ENCODE data around the gene SMIM17.

Gene SMIM17

DNA sequence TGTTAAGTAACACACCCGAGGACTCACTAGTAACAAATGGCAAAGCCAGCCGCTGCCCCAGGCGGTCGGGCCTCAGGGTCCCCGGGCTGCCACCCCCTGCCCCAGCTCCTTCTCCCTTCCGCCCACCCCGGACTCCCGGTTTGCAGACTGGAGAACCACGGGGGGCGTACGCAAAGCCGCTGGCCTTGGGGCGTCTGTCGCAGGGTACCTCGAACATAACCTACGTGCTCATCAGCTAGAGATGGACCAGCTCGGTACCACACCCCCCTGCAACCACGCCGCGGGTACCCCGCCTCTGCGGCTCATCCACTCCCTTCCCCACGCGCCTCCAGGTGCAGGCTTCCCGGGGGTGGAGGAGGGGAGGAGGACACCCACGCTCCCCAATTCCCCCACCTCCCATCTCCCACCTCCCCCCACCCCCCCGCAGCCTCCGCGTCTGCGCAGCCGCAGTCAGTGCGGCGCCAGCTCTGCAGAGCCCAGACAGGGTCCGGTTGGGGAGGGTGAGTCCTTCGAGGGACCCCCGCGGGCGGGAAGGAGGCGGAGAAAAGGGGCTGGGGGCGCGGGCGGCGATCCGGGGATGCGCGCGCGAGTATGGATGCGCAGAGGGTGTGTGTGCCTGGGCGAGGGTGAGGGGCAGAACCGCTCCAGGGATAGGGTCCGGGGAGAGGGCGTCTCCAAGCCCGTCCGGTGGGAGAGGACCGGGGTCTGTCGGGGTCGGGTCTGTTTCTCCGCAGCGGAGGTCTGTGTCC is at the start of gene SMIM17:
SMIM17 (plus strand) TSS at position 449 of the 749 bp plus-strand sequence. CDS start 2,509 bp downstream, outside the sequence.
- DNase-seq (ENCODE audit: low spot score), result no peak

GRCh38 chr19:56594446-56594782 is 48.5 kb upstream of the SMIM17 start:
- DNase-seq (ENCODE audit: low spot score), result no peak

GRCh38 chr19:56594783-56595547 is 48.0 kb upstream of the SMIM17 start, which contains the start of gene ZNF71:
TSS of gene ZNF71 (plus strand) at chr19:56595302. CDS start at chr19:56601559, 6,257 bp downstream.
- DNase-seq (ENCODE audit: low spot score), result peak; percentile 94

- no peak for DNase-seq (ENCODE audit: low spot score)
These were observed 47.4 kb upstream of the SMIM17 start for GRCh38 chr19:56595548-56595899.

DNA sequence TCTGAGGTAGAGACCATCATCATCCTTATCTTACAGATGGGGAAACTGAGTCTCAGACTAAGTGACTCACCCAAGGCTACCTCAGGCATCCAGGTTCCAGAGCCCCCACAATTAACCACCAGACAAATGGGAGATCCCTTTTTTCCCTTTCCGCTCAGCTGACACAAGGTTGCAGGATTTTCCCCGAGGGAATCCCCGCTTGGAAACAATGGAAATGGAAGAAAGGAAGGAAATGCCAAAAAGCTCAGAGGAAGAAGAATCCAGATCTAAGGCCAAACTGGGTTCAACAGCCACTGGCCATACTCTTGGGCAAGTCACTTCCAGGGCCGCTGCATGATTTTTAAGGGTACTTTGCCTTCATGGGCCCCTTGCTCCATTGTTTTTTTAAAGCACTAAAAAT is 46.3 kb upstream of the SMIM17 start:
- DNase-seq (ENCODE audit: low spot score), result no peak

DNA sequence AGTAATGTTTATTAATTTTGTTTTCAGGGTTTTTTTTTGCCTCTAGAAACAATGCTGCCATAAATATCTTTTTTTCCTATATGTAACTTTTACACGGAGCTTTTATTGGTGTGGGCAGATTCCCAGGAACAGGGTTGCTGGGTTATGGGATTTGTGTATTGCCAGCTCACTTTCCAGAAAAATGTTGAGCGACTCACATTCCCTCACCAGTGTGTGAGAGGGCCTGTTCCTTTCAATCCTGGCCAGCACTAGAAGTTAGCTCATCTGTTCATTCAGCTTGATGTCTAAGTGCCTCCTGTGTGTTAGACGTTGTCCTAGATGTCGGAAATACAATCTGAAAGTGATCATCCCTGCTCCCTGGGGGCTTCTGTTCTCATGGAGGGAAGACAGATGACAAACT is 45.3 kb upstream of the SMIM17 start:
- no peak for DNase-seq (ENCODE audit: low spot score)

- no peak for DNase-seq (ENCODE audit: low spot score)
These were observed 41.6 kb upstream of the SMIM17 start for GRCh38 chr19:56601375-56601774.

- DNase-seq (ENCODE audit: low spot score), result no peak
These were observed 39.1 kb upstream of the SMIM17 start for GRCh38 chr19:56603829-56604228.

DNA sequence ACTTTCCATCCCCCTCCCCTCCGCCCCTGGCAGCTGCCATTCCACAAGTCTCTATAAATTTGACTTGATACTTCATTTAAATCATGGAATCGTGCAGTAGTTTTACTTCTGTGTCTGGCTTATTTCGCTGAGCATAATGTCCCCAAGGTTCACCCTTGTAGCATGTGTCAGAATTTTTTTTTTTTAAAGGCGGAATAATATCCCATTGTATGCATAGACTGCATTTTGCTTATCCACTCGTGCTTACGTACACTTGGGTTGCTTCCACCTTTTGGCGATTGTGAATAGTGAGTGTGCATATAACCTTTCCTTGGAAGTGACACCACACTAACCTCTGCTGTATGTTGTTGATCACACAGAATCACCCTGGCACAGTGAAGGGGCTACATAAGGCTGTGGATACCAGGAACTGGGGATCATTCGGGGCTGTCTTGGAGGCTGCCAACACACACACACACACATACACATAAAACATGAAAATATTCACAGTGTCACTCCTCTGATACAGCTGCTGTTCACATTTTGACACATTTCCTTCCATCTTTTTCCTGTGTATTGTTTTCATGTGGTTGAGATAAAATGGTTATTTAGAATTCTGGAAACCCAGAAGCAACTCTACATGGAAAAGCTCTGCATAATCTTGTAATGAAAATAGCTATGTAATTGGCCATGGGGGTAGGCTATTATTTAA is 34.5 kb upstream of the SMIM17 start:
- no peak for DNase-seq (ENCODE audit: low spot score)

DNA sequence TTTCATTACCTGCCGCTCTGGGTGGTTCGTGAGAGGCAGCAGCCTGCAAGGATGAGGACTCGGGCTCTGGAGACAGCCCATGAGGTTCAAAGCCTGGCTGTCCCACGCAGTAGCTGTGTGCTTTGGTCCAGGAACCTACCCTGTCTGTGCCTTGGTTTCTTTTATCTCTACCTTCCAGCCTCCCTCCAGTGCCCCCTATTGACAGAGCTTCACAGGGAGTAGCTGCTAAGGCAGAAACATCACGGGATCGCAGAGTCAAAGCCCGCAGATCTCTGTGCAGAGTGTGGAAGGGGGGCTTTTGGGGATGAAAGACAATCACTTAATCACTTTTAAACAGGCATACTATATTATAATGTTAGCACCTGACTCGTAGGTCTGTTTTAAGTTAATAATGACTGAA is 31.7 kb upstream of the SMIM17 start:
- no peak for DNase-seq (ENCODE audit: low spot score)

GRCh38 chr19:56612737-56613136 is 30.2 kb upstream of the SMIM17 start:
- DNase-seq (ENCODE audit: low spot score), result no peak

DNA sequence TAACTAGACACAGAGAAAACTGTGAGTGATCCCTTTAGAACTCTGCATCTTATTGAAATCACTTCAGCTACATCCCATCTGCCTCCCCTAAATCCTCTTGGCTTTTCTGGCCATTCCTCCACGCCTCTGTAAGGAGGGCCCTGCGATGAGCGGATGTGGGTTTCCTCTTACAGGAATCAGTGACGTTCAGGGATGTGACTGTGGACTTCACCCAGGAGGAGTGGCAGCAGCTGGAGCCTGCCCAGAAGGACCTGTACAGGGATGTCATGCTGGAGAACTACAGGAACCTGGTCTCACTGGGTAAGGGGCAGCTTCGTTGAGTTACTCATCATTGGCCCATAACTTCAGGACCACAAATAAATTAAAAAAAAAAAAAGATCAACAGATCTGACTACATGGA is 29.3 kb upstream of the SMIM17 start:
- no peak for DNase-seq (ENCODE audit: low spot score)

GRCh38 chr19:56617531-56617930 is 25.4 kb upstream of the SMIM17 start:
- DNase-seq (ENCODE audit: low spot score), result no peak

DNA sequence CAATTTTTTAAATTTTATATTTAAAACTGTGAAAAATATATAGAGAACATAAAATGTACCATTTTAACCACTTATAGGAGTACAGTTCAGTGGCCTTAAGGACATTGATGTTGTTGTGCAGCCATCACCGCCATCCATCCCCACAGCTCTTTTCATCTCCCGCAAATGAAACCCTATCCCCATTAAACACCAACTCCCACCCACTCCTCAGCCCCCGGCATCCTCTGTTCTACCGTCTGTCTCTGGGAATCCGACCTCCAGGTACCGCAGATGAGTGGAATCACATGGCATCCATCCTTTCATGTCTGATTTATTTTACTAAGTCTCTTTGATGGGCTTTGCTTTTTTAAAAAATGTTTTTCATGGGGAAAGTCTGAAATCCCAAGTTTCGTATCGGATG is 23.8 kb upstream of the SMIM17 start:
- no peak for DNase-seq (ENCODE audit: low spot score)

- no peak for DNase-seq (ENCODE audit: low spot score)
These were observed 20.6 kb upstream of the SMIM17 start for GRCh38 chr19:56622374-56622773.

- no peak for DNase-seq (ENCODE audit: low spot score)
These were observed 20.0 kb upstream of the SMIM17 start for GRCh38 chr19:56623006-56623405.

GRCh38 chr19:56625708-56626107 is 17.3 kb upstream of the SMIM17 start:
- DNase-seq (ENCODE audit: low spot score), result no peak

DNA sequence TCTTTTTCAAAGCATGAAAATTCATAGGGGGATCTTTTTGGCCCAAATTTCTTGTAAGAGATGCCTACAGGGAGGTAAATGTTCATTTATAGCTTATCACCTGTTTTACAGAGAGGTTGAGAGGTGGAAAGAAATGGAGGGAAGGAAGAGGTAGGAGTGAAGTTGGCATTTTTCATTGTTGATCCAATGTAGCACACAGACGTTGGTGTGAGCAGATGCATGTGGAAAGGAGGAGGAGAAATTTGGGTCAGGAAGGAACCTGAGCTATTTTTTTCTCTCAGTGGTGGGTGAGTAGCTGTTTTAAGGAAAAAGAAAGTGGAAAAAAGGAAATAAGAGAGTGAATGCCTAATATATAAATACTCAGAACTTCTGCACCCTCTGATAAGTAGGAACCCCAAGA is 9.9 kb upstream of the SMIM17 start:
- no peak for DNase-seq (ENCODE audit: low spot score)

- DNase-seq (ENCODE audit: low spot score), result peak; percentile 85
These were observed 4.9 kb upstream of the SMIM17 start for GRCh38 chr19:56637976-56638555.

- DNase-seq (ENCODE audit: low spot score), result no peak
These were observed 3.7 kb upstream of the SMIM17 start for GRCh38 chr19:56639217-56639616.

GRCh38 chr19:56643460-56643955 is 549 bp downstream of the SMIM17 start:
- no peak for DNase-seq (ENCODE audit: low spot score)

DNA sequence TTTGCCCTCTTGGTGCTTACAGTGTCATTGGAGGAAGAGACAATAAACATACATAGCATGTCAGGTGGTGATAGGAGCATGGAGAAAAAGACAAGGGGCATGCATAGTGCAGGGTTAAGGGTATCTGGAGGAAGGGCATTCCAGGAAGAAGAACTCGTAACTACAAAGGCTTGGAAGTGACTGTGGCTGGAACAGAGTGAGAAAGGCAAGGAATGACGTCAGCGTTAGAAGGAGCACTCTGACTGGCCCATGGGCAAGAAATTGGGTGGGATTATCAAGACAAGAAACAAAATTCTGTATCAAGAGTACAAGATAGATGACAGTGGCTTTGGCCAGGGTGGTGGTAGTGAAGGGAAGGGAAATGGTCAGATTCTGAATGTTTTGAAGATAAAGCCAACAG is 11.2 kb downstream of the SMIM17 start:
- DNase-seq (ENCODE audit: low spot score), result no peak
